ENCODE data around the gene DBNDD1. TPM values are rescaled to one million over a fixed set of nuclear protein-coding genes. Genes with fewer than 3 reads are reported as not detected.
"Not testable (repeated sequence)": the region's sequence is repeated elsewhere in the genome, so short reads cannot be mapped to it uniquely, and the experiment has no call there.

DBNDD1 gene
- polyA plus RNA-seq, 1 of the 3 experiments (the other 2 are of a cell fraction) = 27.9 TPM

DNA sequence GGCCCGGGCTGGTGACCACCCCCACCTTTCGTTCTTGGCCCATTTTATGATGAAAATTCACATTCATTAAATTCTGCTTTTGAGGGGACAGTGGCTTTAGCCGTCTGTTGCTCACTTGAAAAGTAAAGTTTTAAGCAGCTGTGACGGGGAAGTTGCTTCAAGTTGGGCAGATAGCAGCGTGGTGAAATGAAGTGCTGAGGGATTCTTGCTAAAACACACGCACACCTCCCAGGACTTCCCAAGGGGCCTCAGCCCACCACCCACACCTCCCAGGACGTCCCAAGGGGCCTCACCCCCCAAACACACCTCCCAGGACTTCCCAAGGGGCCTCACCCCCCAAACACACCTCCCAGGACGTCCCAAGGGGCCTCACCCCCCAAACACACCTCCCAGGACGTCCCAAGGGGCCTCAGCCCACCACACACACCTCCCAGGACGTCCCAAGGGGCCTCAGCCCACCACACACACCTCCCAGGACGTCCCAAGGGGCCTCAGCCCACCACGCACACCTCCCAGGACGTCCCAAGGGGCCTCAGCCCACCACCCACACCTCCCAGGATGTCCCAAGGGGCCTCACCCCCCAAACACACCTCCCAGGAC, 11.5 kb downstream of the DBNDD1 start:
- POLR2A ChIA-PET; H4K20me1 ChIP-seq (ENCODE audit: insufficient read depth); DNase-seq; H3K4me3 ChIP-seq (ENCODE audit: low read depth in 2 of 2, low read length in 1 of 2); CTCF ChIA-PET; H3K79me2 ChIP-seq (ENCODE audit: insufficient read depth); H2AFZ ChIP-seq (ENCODE audit: low read depth); H3K36me3 ChIP-seq (replicated peaks in 1 of 2; ENCODE audit: control insufficient read depth in 1 of 2, insufficient read depth in 2 of 2, low read length in 1 of 2); H3K4me2 ChIP-seq; H3K27me3 ChIP-seq (ENCODE audit: insufficient read depth); H3F3A ChIP-seq (replicated peaks; ENCODE audit: insufficient read depth); H3K27ac ChIP-seq (ENCODE audit: low read depth in 2 of 2, low read length in 1 of 2); H3K9me3 ChIP-seq; H3K9ac ChIP-seq; H3K9me2 ChIP-seq: not testable (repeated sequence)
- WGBS (ENCODE audit: low lambda C conversion rate) = 67% methylated on average over 11 of the region's 13 CpGs
- peaks cover 0 to 22% of the 10 kb centered on the region in 2 experiments; a peak in 1 of 4 replicates for H3K4me1 ChIP-seq (ENCODE audit: control insufficient read depth in 1 of 2, insufficient read depth in 2 of 2, low read depth in 1 of 2, low read length in 1 of 2)

DNA sequence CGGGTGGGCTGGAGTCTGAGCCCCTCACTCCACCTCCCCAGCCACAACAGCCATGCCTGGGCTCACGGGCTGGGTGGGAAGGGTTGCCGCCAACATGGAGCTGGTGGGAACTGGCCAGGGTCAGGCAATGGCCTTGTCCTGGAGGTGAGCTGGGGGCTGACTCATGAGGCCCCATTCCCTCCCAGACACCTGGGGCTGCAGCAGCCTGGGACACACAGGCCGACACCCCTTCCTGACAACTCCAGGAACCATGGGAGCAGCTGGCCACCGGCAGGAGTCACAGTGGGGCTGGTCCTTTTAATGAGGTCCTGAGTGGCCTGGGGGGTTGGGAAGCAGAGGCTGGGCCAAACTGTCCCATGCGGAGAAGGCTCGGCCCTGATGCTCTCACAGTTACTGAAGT, 12.2 kb downstream of the DBNDD1 start:
- CTCF ChIA-PET = no interaction called here
- 81% methylated on average over 4 of the region's 7 CpGs for WGBS (ENCODE audit: low lambda C conversion rate)

More for the DNA sequence above, 12.2 kb downstream of the DBNDD1 start:
- Histone ChIP-seq H3K27me3 (ENCODE audit: insufficient read depth) (no peaks in the 10 kb centered on the region), H3K36me3 (replicated peaks in 1 of 2; ENCODE audit: control insufficient read depth in 1 of 2, insufficient read depth in 2 of 2, low read length in 1 of 2) (peaks cover 0 to 2% of the 10 kb centered on the region in 2 experiments), H3K9ac (no peak overlapping the region), H3K9me3 (no peaks in the 10 kb centered on the region), H4K20me1 (ENCODE audit: insufficient read depth) (no peaks in the 10 kb centered on the region), H3F3A (replicated peaks; ENCODE audit: insufficient read depth) (no peaks in the 10 kb centered on the region), H3K27ac (ENCODE audit: low read depth in 2 of 2, low read length in 1 of 2) (no peak overlapping the region), H3K9me2 (no peaks in the 10 kb centered on the region), H3K79me2 (ENCODE audit: insufficient read depth) (no peaks in the 10 kb centered on the region), H3K4me2 (no peak overlapping the region), H3K4me1 (ENCODE audit: control insufficient read depth in 1 of 2, insufficient read depth in 2 of 2, low read depth in 1 of 2, low read length in 1 of 2) (peaks cover 0 to 20% of the 10 kb centered on the region in 2 experiments; a peak in 1 of 4 replicates), H3K4me3 (ENCODE audit: low read depth in 2 of 2, low read length in 1 of 2) (no peak overlapping the region), H2AFZ (ENCODE audit: low read depth) (no peak overlapping the region)
- TF ChIP-seq MEF2A (IDR thresholded peaks at IDR 0.05; ENCODE audit: borderline replicate concordance, low read depth) (no peak), EZH2phosphoT487 (IDR thresholded peaks at IDR 0.05; ENCODE audit: borderline replicate concordance, low read depth) (no peak), RFX5 (IDR thresholded peaks at IDR 0.05; ENCODE audit: low read length) (no peak), EP300 (IDR thresholded peaks at IDR 0.05; ENCODE audit: borderline replicate concordance in 1 of 2, low read depth in 1 of 2, low read length in 1 of 2) (no peak), FOSL2 (IDR thresholded peaks at IDR 0.05; ENCODE audit: borderline replicate concordance, low read depth) (no peak), NFIC (IDR thresholded peaks at IDR 0.05; ENCODE audit: borderline replicate concordance) (no peak), POLR2AphosphoS5 (IDR thresholded peaks at IDR 0.05; ENCODE audit: low read depth, low read length) (no peak), YY1 (IDR thresholded peaks at IDR 0.05; ENCODE audit: low read depth) (no peak), RAD21 (IDR thresholded peaks at IDR 0.05; ENCODE audit: low read length) (no peak), GATA2 (CRISPR knock-in tag; IDR thresholded peaks at IDR 0.05) (no peak), TEAD4 (IDR thresholded peaks at IDR 0.05; ENCODE audit: borderline replicate concordance, insufficient read depth) (no peak)
- TF ChIP-seq, protein P1, sequence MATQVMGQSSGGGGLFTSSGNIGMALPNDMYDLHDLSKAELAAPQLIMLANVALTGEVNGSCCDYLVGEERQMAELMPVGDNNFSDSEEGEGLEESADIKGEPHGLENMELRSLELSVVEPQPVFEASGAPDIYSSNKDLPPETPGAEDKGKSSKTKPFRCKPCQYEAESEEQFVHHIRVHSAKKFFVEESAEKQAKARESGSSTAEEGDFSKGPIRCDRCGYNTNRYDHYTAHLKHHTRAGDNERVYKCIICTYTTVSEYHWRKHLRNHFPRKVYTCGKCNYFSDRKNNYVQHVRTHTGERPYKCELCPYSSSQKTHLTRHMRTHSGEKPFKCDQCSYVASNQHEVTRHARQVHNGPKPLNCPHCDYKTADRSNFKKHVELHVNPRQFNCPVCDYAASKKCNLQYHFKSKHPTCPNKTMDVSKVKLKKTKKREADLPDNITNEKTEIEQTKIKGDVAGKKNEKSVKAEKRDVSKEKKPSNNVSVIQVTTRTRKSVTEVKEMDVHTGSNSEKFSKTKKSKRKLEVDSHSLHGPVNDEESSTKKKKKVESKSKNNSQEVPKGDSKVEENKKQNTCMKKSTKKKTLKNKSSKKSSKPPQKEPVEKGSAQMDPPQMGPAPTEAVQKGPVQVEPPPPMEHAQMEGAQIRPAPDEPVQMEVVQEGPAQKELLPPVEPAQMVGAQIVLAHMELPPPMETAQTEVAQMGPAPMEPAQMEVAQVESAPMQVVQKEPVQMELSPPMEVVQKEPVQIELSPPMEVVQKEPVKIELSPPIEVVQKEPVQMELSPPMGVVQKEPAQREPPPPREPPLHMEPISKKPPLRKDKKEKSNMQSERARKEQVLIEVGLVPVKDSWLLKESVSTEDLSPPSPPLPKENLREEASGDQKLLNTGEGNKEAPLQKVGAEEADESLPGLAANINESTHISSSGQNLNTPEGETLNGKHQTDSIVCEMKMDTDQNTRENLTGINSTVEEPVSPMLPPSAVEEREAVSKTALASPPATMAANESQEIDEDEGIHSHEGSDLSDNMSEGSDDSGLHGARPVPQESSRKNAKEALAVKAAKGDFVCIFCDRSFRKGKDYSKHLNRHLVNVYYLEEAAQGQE (IDR thresholded peaks at IDR 0.05; ENCODE audit: low read depth, low read length) = no peak
- TF ChIP-seq, protein P2, sequence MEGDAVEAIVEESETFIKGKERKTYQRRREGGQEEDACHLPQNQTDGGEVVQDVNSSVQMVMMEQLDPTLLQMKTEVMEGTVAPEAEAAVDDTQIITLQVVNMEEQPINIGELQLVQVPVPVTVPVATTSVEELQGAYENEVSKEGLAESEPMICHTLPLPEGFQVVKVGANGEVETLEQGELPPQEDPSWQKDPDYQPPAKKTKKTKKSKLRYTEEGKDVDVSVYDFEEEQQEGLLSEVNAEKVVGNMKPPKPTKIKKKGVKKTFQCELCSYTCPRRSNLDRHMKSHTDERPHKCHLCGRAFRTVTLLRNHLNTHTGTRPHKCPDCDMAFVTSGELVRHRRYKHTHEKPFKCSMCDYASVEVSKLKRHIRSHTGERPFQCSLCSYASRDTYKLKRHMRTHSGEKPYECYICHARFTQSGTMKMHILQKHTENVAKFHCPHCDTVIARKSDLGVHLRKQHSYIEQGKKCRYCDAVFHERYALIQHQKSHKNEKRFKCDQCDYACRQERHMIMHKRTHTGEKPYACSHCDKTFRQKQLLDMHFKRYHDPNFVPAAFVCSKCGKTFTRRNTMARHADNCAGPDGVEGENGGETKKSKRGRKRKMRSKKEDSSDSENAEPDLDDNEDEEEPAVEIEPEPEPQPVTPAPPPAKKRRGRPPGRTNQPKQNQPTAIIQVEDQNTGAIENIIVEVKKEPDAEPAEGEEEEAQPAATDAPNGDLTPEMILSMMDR (IDR thresholded peaks at IDR 0.05) = no peak
- POLR2A ChIA-PET = no interaction called here
- DNase-seq = no peak

Measured in SK-N-SH (cell line).